Testis (tissue), 3 donors: ENCODE data around the gene YIPF1. TPM values are rescaled to one million over a fixed set of nuclear protein-coding genes. Genes with fewer than 3 reads are reported as not detected.

ENCODE experiments used
- DNase-seq: peaks from one replicate; pipeline ENCODE4 v3.0.0-alpha.2; 2019
- H3K27ac ChIP-seq, 2 donors: fragments of 200-600 bp; sonication (generic); one replicate each; pipeline ENCODE4 v1.5.1; 2019
- H3K27me3 ChIP-seq: fragments of 200-600 bp; sonication (generic); one replicate; pipeline ENCODE4 v1.5.1; 2019
- H3K36me3 ChIP-seq: fragments of 200-600 bp; sonication (generic); one replicate; pipeline ENCODE4 v1.5.1; 2017; ENCODE audit warnings: low read depth; ENCODE audit errors: missing control alignments
- H3K4me1 ChIP-seq: fragments of 200-600 bp; sonication (generic); one replicate; pipeline ENCODE4 v1.5.1; 2019
- H3K4me3 ChIP-seq, 2 donors: fragments of 200-600 bp; sonication (generic); one replicate each; pipeline ENCODE4 v1.5.1; 2017 to 2019
- H3K9me3 ChIP-seq: fragments of 200-600 bp; sonication (generic); one replicate; pipeline ENCODE4 v1.5.1; 2017
- POLR2A ChIP-seq: fragments of 450-650 bp; IDR thresholded peaks from one replicate; pipeline ENCODE4 v1.6.1; 2017; ENCODE audit warnings: antibody characterized with exemption, mild to moderate bottlenecking, moderate library complexity
- WGBS, 2 donors: methylation state at CpG; one replicate each; pipeline ENCODE4 v1.1.5; 2018; 5-methylcytosine and 5-hydroxymethylcytosine counted together
- intact Hi-C: fragments of 100-400 bp; cut with DNase I; formaldehyde crosslinking; loops from one replicate; pipeline ENCODE4 v1.15.1; 2023; ENCODE audit warnings: low total_unique reads
- polyA plus RNA-seq: library from polyadenylated mRNA; stranded (reverse); fragments of 350-450 nt; fragmentation: Illumina TruSeq; extraction: RNeasy Lipid Tissue Mini Kit (QIAGEN cat#74804); gene quantifications from one replicate; pipeline ENCODE4 v1.2.3, GENCODE V29; 2014; ENCODE audit warnings: low read depth, low replicate concordance; ENCODE audit not compliant: insufficient read depth
- total RNA-seq, 2 donors: library from RNA; depleted of rRNA; stranded (reverse); fragments of >200 nt; gene quantifications; one replicate each; pipeline ENCODE4 v1.2.3, GENCODE V29; 2016
- TF ChIP-seq, protein P1 (sequence below), 3 experiments: fragments of 450-650 bp in 2 of 3; fragments of 200-600 bp in 1 of 3; sonication (generic) in 1 of 3; IDR thresholded peaks; one replicate each; pipeline ENCODE4 v1.5.1; 2016 to 2019; ENCODE audit warnings: antibody characterized with exemption in 3 of 3, mild to moderate bottlenecking in 2 of 3, moderate library complexity in 1 of 3

The YIPF1 gene
- total and polyA plus RNA-seq, 3 donors from 2014 or later = 34.1 to 45.9 (median 35.9) TPM

DNA sequence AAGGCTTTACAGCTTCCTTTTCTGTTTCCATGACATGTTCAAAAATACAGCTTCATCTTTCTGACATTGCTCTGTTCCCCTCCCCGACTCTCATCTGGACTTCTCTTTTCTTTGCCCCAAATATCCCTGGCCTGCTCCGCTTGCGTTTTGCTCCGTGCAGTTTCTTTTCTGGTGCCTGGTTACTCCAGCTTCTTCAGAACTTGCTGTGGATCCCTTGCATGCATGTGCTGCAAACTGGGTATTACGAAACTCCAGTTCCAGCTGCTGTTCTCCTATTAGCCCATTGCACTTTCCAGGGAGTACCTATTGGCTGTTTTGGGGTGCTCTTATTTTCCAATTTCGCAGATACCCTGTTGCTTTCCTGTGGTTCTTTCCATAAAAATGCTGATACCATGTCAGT, 41.6 kb downstream of the YIPF1 start:
- TF ChIP-seq, protein P1, sequence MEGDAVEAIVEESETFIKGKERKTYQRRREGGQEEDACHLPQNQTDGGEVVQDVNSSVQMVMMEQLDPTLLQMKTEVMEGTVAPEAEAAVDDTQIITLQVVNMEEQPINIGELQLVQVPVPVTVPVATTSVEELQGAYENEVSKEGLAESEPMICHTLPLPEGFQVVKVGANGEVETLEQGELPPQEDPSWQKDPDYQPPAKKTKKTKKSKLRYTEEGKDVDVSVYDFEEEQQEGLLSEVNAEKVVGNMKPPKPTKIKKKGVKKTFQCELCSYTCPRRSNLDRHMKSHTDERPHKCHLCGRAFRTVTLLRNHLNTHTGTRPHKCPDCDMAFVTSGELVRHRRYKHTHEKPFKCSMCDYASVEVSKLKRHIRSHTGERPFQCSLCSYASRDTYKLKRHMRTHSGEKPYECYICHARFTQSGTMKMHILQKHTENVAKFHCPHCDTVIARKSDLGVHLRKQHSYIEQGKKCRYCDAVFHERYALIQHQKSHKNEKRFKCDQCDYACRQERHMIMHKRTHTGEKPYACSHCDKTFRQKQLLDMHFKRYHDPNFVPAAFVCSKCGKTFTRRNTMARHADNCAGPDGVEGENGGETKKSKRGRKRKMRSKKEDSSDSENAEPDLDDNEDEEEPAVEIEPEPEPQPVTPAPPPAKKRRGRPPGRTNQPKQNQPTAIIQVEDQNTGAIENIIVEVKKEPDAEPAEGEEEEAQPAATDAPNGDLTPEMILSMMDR (IDR thresholded peaks at IDR 0.05) = no peak
- TF ChIP-seq POLR2A = no peak
- Histone ChIP-seq H3K36me3 (no peaks in the 10 kb centered on the region), H3K27me3 (no peaks in the 10 kb centered on the region), H3K27ac (no peak overlapping the region), H3K4me3 (no peak overlapping the region), H3K9me3 (no peaks in the 10 kb centered on the region), H3K4me1 (no peaks in the 10 kb centered on the region)
- DNase-seq = no peak
- WGBS, 2 donors = 88 to 89% methylated on average over 6 of the region's 6 CpGs
- intact Hi-C loops = no loop called here

DNA sequence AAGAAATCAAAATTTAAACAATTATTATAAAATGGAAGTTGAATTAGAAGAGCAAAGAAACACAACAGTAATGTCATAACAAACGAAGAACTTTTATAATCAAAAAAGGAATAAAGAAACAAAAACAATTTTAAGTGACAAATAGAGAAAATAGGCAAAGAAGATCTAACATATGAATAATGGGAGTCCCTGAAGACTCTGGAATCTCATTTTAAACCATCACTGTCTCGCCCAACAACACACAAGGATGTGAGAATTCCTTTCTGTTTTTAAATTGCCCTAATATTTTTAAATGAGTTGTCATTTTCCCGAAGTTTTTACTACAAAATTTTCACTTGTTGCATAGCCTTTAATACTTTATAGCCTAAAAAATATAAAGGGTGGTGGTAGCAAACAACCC, 47.2 kb downstream of the YIPF1 start:
- H3K4me3 ChIP-seq = no peak overlapping the region
- H3K27me3 ChIP-seq = no peaks in the 10 kb centered on the region
- intact Hi-C loops = no loop called here
- H3K9me3 ChIP-seq = no peaks in the 10 kb centered on the region
- WGBS, 2 donors = 87% methylated on average over 3 of the region's 3 CpGs
- DNase-seq = no peak
- no peaks in the 10 kb centered on the region for H3K36me3 ChIP-seq
- no peak for TF ChIP-seq POLR2A
- TF ChIP-seq, protein P1 (IDR thresholded peaks at IDR 0.05) = no peak
- H3K27ac ChIP-seq = no peak overlapping the region
- H3K4me1 ChIP-seq = no peaks in the 10 kb centered on the region

DNA sequence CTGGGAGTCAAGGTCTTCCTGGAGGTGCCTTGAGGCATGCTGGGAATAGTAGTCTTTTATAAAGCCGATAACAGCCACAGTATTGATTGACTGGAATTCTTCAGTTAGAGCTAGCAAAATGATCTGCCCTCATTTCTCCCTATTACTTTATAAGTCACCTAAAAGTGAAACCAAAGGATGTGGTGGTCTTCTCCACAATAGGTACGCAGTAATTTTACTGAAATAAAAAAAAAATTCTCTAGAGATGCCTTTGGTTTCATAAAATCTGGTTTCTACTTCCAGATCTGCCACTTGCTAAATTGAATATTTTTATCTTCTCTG, 51.0 kb downstream of the YIPF1 start:
- Histone ChIP-seq H3K27ac (peak overlapping the region in 1 of 2 donors; percentile 96), H3K9me3 (no peaks in the 10 kb centered on the region), H3K4me3 (peak overlapping the region; percentile 70 to 83), H3K36me3 (no peaks in the 10 kb centered on the region), H3K4me1 (no peaks in the 10 kb centered on the region), H3K27me3 (no peaks in the 10 kb centered on the region)
- 3 to 10% methylated on average over 2 of the region's 2 CpGs for WGBS, 2 donors
- TF ChIP-seq POLR2A = no peak
- TF ChIP-seq, protein P1 (IDR thresholded peaks at IDR 0.05) = no peak
- DNase-seq = no peak
- intact Hi-C loops = no loop called here

DNA sequence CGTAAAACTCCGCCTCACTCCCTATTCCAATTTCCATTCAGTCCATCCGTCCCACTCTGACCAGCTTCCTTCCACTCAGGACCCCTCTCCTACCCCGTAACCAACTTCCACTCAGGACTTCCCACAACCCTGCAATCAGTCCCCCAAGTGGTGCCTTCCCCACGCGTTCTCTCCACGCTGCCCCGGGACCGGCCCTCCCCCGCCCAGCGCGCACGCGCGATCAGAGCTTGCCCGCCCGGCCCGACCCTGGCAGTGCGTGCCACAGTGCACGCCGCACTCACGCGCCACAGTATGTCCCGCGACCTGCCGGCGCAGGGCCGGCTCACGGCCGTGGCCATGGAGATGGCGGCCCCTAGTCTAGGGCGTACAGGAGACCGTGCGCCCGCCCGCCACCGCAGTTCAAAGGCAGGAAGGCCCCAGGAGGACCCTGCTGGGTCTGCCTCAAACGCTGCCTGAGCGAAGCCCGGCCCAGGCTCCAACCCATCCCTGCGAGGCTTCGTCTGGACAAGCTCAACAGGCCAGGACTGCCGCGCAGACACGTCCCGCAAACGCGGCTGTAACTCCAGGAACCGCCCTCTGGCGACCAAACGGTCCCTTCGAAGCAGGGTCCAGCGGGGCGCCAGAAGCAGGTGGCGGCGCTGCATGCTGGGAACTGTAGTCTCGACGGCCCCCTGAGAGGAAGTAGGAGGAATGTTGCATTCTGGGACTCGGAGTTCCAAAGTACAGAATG, 51.5 kb downstream of the YIPF1 start, which contains the start of gene NDC1:
Gene NDC1, minus strand, starts transcription at position 373 of the 730 bp plus-strand sequence. Its CDS starts 35 bp downstream, at position 338.
- H3K4me1 ChIP-seq = no peaks in the 10 kb centered on the region
- intact Hi-C loops = no loop called here
- no peak for TF ChIP-seq POLR2A
- TF ChIP-seq, protein P1 (IDR thresholded peaks at IDR 0.05) = peak in 2 of 3 experiments; percentile 21 to 24
- H3K4me3 ChIP-seq = peak within 1 kb of the TSS; percentile 70 to 83
- 0% methylated on average over 26 to 59 of the region's 59 CpGs for WGBS, 2 donors
- no peaks in the 10 kb centered on the region for H3K27me3 ChIP-seq
- no peaks in the 10 kb centered on the region for H3K36me3 ChIP-seq
- peak; percentile 97 for DNase-seq
- H3K9me3 ChIP-seq = no peaks in the 10 kb centered on the region
- H3K27ac ChIP-seq = peak within 1 kb of the TSS; percentile 89 to 96

DNA sequence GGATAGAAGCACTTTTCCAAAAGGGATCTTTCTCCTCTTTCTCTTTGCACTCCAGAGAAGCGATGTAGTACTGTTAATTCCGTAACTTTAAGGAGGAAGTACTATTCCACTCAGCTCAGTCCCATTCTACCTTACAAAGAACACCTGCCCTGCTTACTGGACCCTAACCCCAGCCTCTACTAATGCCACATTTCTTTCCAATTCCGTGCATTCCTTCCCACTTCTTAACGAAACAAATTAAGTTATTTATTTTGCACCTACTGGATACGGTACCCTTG, 52.0 kb downstream of the YIPF1 start:
- TF ChIP-seq POLR2A = no peak
- TF ChIP-seq, protein P1 (IDR thresholded peaks at IDR 0.05) = no peak
- Histone ChIP-seq H3K4me1 (no peaks in the 10 kb centered on the region), H3K9me3 (no peaks in the 10 kb centered on the region), H3K4me3 (peak overlapping the region; percentile 70 to 83), H3K27me3 (no peaks in the 10 kb centered on the region), H3K27ac (peak overlapping the region in 1 of 2 donors; percentile 89), H3K36me3 (no peaks in the 10 kb centered on the region)
- WGBS, 2 donors = 1% methylated on average over 5 of the region's 5 CpGs
- intact Hi-C loops = no loop called here
- no peak for DNase-seq
